ENCODE results near the gene TMEM87A.
A peak's percentile ranks its signal among the peaks of the same experiment; 100 is the strongest.
"Not testable (repeated sequence)": the region's sequence is repeated elsewhere in the genome, so short reads cannot be mapped to it uniquely, and the experiment has no call there.

TMEM87A gene

GRCh38 chr15:42272939-42273899 lies at the start of gene TMEM87A, which contains the start of gene GANC:
Gene TMEM87A (minus strand): TSS chr15:42273433. CDS start chr15:42273398, 35 bp downstream.
Gene GANC (plus strand): TSS chr15:42273201. CDS start chr15:42274482, 1,281 bp downstream.
- intact Hi-C loops (cut with DNase I) = loop anchor here (10.0 kb wide), 2 partner anchors 202 to 1242 kb away; partner anchors contain the start of gene MAP1A
- DNase-seq = peak; percentile 97 to 99 (median 98)

- intact Hi-C loops (cut with DNase I) = no loop called here
- DNase-seq = no peak
These were observed 46.0 kb upstream of the TMEM87A start for GRCh38 chr15:42319206-42319605.

- intact Hi-C loops (cut with DNase I); DNase-seq: not testable (repeated sequence)
These were observed 43.1 kb upstream of the TMEM87A start for GRCh38 chr15:42316282-42316805.

GRCh38 chr15:42315521-42315920 lies 42.3 kb upstream of the TMEM87A start:
- intact Hi-C loops (cut with DNase I) = no loop called here

GRCh38 chr15:42314818-42315217 lies 41.6 kb upstream of the TMEM87A start:
- DNase-seq = no peak
- intact Hi-C loops (cut with DNase I) = no loop called here

More at GRCh38 chr15:42315521-42315920, 42.3 kb upstream of the TMEM87A start:
- DNase-seq = no peak

GRCh38 chr15:42313463-42313862 lies 40.2 kb upstream of the TMEM87A start:
- DNase-seq = peak in 1 of 10 donors; percentile 8
- intact Hi-C loops (cut with DNase I) = no loop called here

GRCh38 chr15:42306681-42307080 lies 33.4 kb upstream of the TMEM87A start:
- DNase-seq = no peak
- intact Hi-C loops (cut with DNase I) = no loop called here

GRCh38 chr15:42301004-42301403 lies 27.8 kb upstream of the TMEM87A start:
- DNase-seq; intact Hi-C loops (cut with DNase I): not testable (repeated sequence)

GRCh38 chr15:42289166-42289565 lies 15.9 kb upstream of the TMEM87A start:
- no peak for DNase-seq
- intact Hi-C loops (cut with DNase I) = no loop called here

- DNase-seq = no peak
- intact Hi-C loops (cut with DNase I) = no loop called here
These were observed 14.7 kb upstream of the TMEM87A start for GRCh38 chr15:42287931-42288330.

GRCh38 chr15:42286445-42287029 lies 13.3 kb upstream of the TMEM87A start:
- no peak for DNase-seq
- intact Hi-C loops (cut with DNase I) = no loop called here

- DNase-seq = no peak
- intact Hi-C loops (cut with DNase I) = no loop called here
These were observed 11.8 kb upstream of the TMEM87A start for GRCh38 chr15:42285034-42285433.

GRCh38 chr15:42284551-42284950 lies 11.3 kb upstream of the TMEM87A start:
- DNase-seq = no peak
- intact Hi-C loops (cut with DNase I) = no loop called here

GRCh38 chr15:42283671-42284070 lies 10.4 kb upstream of the TMEM87A start:
- intact Hi-C loops (cut with DNase I) = no loop called here

GRCh38 chr15:42282926-42283325 lies 9.7 kb upstream of the TMEM87A start:
- intact Hi-C loops (cut with DNase I) = loop anchor here (1.0 kb wide), 1 partner anchor 14 kb away; no protein-coding TSS in a partner anchor
- no peak for DNase-seq

More at GRCh38 chr15:42283671-42284070, 10.4 kb upstream of the TMEM87A start:
- DNase-seq = no peak

- no peak for DNase-seq
- intact Hi-C loops (cut with DNase I) = loop anchor here (1.0 kb wide), 1 partner anchor 15 kb away; no protein-coding TSS in a partner anchor
These were observed 9.1 kb upstream of the TMEM87A start for GRCh38 chr15:42282344-42282743.

GRCh38 chr15:42279234-42279723 lies 6.0 kb upstream of the TMEM87A start:
- DNase-seq = no peak
- intact Hi-C loops (cut with DNase I) = loop anchor here (10.0 kb wide), 2 partner anchors 196 to 1236 kb away; partner anchors contain the start of gene MAP1A

GRCh38 chr15:42276762-42277161 lies 3.5 kb upstream of the TMEM87A start:
- intact Hi-C loops (cut with DNase I) = loop anchor here (10.0 kb wide), 2 partner anchors 198 to 1238 kb away; partner anchors contain the start of gene MAP1A
- no peak for DNase-seq

GRCh38 chr15:42275780-42276391 lies 2.7 kb upstream of the TMEM87A start:
- DNase-seq = no peak
- intact Hi-C loops (cut with DNase I) = loop anchor here (10.0 kb wide), 2 partner anchors 199 to 1239 kb away; partner anchors contain the start of gene MAP1A

- intact Hi-C loops (cut with DNase I) = loop anchor here (10.0 kb wide), 2 partner anchors 200 to 1240 kb away; partner anchors contain the start of gene MAP1A
- DNase-seq = no peak
These were observed 1.4 kb upstream of the TMEM87A start for GRCh38 chr15:42274702-42274989.
